T follicular helper cell (primary cell): ENCODE measurements around the gene GLRX5.

ENCODE experiments used
- DNase-seq: peaks from one replicate; pipeline ENCODE4 v3.0.0-alpha.2; 2020; ENCODE audit warnings: low read depth

The GLRX5 gene

GRCh38 chr14:95516554-95517181 is 18.2 kb upstream of the GLRX5 start, which contains the start of gene SYNE3:
TSS of gene SYNE3 (minus strand) at chr14:95516650. CDS start at chr14:95475821, 40,829 bp downstream.
- DNase-seq, result peak; percentile 39

- no peak for DNase-seq
Observed at GRCh38 chr14:95518045-95518751, 16.7 kb upstream of the GLRX5 start.

- peak; percentile 53 for DNase-seq
Observed at GRCh38 chr14:95519699-95520098, 15.2 kb upstream of the GLRX5 start.

GRCh38 chr14:95520346-95520745 is 14.5 kb upstream of the GLRX5 start:
- no peak for DNase-seq

GRCh38 chr14:95521001-95521400 is 13.8 kb upstream of the GLRX5 start:
- no peak for DNase-seq

GRCh38 chr14:95522116-95522515 is 12.7 kb upstream of the GLRX5 start:
- DNase-seq, result no peak

GRCh38 chr14:95522556-95522955 is 12.3 kb upstream of the GLRX5 start:
- no peak for DNase-seq

GRCh38 chr14:95523051-95523814 is 11.6 kb upstream of the GLRX5 start:
- DNase-seq, result no peak

GRCh38 chr14:95523815-95524448 is 10.9 kb upstream of the GLRX5 start:
- no peak for DNase-seq

- DNase-seq, result no peak
Observed at GRCh38 chr14:95524706-95525512, 9.9 kb upstream of the GLRX5 start.

GRCh38 chr14:95525999-95526398 is 8.9 kb upstream of the GLRX5 start:
- no peak for DNase-seq

GRCh38 chr14:95526483-95527386 is 8.1 kb upstream of the GLRX5 start:
- DNase-seq, result no peak

GRCh38 chr14:95527387-95528002 is 7.4 kb upstream of the GLRX5 start:
- no peak for DNase-seq

- no peak for DNase-seq
Observed at GRCh38 chr14:95529216-95529615, 5.6 kb upstream of the GLRX5 start.

- no peak for DNase-seq
Observed at GRCh38 chr14:95530473-95531276, 4.2 kb upstream of the GLRX5 start.

- DNase-seq, result no peak
Observed at GRCh38 chr14:95531473-95531872, 3.4 kb upstream of the GLRX5 start.

- DNase-seq, result no peak
Observed at GRCh38 chr14:95531969-95532368, 2.9 kb upstream of the GLRX5 start.

GRCh38 chr14:95533391-95533821 is 1.4 kb upstream of the GLRX5 start:
- DNase-seq, result no peak

GRCh38 chr14:95533822-95534221 is 1.0 kb upstream of the GLRX5 start:
- DNase-seq, result no peak
